Tongue (tissue), 2 donors: ENCODE data around the gene C9. TPM values are rescaled to one million over a fixed set of nuclear protein-coding genes. Genes with fewer than 3 reads are reported as not detected.
"Not testable (repeated sequence)": the region's sequence is repeated elsewhere in the genome, so short reads cannot be mapped to it uniquely, and the experiment has no call there.

Source experiments
- DNase-seq: peaks from one replicate; pipeline ENCODE4 v3.0.0-alpha.2; 2015
- total RNA-seq: library from RNA; depleted of rRNA; stranded (reverse); fragments of >200 nt; gene quantifications from one replicate; pipeline ENCODE4 v1.2.3, GENCODE V29; 2014

C9 gene
- not detected for total RNA-seq

DNA sequence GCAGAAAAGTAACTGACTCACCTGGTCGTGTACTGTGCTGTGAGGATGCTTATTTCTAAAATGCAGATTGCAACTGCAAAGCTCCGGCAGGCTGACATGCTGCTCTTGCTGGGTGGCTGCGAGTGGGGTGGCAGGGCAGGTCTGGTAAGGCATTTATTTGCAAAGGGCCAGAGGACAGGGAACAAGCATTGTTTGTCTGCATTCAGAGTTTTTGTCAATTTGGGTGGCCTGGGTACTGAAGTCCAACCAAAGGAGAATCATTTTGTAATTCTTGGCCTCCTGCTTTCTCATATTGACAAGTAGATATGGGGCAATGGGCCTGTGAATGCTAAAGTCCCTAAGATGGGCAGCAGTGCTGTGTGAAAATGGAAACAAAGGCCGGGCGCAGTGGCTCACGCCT lies at the start of gene C9:
TSS of gene C9 (minus strand) at position 129 of the 400 bp plus-strand sequence. CDS start at position 98, 31 bp downstream.
- DNase-seq = no peak

DNA sequence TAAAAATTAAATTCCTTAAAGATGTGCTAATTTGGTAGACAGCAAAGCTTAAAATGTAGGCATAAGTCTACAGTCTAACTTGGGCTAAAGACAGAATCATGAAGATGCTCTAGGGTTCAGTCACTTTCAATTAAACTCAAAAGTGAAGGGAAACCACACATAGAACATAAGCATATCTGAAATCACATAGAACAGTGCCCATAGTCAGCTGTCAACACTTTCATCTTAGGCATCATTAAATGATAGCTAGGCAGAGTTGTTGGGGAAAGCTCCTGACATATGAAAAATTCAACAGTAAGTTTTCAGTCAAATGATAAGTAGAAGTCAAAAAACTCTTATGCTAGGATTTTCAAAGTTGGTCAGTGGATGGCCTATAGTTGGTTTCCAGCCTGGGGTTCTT lies 49.5 kb upstream of the C9 start:
- DNase-seq = no peak

DNA sequence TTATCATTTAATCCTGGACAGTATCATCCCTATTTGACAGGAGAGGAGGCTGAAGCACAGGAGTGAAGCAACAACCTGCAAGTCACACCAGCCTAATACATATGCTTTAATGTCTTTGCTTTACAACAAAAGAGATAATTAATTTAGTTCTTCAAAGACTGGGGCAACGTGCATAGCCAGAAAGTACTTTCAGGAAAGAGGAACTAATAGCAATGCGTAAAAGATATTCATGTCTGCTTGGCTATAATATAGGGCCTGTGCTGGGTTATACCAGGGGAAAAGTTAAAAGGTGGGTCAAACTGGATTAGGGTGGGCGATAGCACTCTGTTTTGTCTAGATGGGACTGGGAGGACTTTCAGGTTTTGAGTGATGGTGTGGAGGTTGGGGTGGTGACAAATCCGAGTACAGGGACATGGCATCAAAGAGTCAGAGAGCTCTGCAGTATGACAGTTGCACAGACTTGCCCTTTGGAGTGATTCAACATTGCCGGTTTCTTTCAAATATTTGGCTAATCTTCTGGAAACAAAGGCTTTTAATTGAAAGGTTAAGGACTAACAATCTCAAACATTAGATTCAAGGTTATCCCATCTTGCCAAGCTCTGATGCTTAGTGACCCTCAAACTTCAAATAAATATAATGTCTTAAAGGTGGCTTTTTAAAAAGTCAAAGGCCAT lies 48.6 kb upstream of the C9 start:
- no peak for DNase-seq

DNA sequence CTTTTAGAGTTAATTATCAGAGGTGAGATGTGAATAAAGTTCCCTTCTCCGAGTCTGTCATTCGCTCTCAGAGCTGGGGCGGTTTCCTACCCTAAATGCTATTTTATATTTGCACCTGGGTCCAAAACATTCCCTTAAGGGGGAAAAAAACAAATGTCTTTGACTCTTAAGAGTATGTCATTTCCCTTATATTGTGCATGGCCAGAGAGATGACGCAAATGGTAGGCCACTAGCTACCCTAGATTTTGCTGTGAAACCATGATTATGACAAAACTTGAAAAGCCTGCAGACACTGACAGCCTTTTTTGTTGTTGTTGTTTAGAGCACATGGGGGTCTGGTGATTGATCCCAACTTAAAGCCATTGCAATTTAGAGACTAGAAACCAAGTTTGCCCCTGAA lies 47.7 kb upstream of the C9 start:
- DNase-seq = no peak

DNA sequence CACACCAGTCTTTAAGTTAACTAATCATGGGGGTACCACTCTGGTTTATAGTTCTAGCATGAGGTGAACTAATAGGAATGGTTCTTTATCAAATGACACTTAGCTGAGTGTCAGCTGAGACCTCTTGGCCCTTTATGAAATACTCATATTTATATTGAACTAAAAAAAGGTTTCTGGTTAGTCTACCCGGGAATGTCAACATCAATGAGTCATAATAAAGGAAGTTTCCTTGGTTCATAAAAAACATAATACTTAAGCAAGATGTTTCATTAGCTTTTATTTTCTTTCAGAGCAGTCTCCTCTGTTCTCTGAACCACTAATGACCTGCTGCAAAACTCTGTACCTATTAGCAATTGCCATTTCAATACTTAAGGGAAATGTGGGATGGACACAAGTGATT lies 46.8 kb upstream of the C9 start:
- DNase-seq = no peak

DNA sequence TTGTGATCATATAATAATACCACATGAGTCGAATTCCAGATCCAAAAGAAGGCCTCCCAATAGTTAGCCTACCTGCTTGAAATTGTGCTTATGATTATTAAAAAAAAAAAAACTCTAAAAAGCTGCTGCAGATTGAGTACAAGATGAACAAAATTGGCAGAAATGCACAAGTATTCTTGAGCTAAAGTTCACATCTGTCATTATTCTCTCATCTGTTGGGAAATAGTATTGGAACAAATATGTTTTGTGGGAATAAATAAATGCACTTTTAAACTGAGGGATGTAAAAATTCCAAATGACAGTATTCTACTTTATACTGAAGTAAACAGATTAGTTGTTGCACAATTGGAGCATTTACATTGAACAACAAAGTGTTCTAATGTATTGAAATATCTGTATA lies 44.7 kb upstream of the C9 start:
- DNase-seq = no peak

DNA sequence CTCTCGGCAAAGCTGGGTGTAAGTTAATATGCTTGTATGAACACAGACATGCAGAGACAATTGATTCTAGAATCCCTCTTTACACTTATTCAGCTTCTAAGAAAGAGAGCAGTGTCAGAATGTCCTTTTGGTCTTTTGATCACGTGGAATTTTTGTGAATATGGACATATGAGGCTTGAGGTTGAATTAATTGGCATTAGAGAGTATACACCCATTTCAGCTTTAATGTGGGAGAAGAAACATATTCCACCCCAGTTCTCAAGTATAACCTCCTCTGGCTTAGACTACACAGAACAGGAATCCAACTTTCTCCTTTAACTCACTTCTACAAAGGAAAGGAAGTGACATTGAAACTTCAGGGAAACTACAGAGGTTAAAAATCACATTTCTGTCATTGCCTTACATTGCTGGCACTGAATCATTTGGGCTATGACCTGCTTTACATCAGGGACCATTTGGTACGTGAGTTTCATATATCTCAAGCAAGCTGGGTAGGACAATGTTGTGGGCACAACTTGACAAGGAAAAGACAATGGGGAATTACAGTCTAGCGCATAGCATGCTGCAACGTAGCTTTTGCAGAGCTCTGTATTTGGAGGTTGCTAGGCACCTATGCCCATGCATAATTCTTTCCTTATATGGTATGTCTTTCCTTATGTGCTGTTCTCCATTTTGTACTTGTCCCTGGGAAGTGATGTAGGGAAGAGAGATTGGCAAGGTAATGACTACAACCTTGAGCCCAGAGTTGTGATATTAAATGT lies 41.0 kb upstream of the C9 start:
- DNase-seq = no peak

DNA sequence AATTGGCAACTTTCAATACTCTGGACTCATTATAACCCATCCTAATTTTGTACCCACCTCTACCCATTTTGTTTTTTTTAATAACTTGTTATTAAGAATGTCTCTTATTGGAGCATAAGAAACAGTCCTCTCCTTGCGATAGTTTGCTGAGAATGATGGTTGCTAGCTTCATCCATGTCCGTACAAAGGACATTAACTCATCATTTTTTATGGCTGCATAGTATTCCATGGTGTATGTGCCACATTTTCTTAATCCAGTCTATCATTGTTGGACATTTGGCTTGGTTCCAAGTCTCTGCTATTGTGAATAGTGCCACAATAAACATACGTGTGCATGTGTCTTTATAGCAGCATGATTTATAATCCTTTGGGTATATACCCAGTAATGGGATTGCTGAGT lies 39.5 kb upstream of the C9 start:
- not testable (repeated sequence) for DNase-seq

DNA sequence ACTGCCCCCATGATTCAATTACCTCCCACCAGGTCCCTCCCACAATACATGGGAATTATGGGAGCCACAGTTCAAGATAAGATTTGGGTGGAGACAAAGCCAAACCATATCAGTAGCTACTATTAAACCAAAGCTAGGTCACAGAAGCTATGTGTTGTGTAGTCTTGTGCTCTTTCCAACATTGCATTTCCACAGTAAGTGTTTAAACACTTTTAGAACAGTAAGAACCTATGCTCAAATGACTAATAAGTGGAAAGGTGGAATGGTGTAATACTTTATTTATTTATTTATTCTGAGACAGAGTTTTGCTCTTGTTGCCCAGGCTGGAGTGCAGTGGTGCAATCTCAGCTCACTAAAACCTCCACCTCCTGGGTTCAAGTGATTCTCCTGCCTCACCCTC lies 37.8 kb upstream of the C9 start:
- not testable (repeated sequence) for DNase-seq

DNA sequence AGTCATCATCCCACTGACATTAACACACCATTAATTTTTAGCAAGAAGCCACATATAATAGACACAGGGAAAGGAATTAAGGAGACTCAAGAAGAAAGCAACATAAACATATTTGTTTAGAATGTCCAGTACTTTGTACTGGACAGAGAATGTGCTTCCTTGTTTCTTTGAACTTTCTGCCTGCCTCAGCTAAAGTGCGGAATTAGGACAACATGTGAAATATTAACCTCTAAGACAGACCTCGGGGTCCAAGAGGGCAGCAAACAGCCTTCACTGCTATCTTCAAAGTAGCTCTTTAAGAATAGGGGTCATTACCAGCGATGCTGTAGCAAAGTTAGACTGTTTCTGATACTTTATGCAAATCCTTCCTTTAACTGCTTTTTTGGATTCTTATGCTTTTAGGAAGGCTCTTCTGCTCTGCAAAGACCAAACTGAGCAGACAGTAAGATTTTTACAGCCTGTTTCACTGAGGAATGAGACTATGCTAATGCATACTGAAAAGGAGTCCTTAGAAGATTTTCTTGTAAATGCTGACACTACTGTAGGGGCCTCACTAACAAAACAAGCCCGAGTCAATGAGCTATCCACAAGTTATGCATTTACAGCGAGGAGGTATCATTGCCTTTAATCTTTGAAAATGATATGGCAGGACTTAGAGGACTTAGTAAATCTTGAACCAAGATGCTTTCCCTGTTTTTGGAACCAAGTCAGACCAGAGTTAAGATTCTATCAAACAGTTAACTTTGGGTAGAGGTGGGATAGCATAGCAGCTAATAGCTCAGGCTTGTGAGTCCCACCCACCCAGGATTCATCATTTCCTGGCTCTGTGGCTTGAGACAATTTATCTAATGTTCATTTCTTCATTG lies 36.7 kb upstream of the C9 start:
- no peak for DNase-seq

DNA sequence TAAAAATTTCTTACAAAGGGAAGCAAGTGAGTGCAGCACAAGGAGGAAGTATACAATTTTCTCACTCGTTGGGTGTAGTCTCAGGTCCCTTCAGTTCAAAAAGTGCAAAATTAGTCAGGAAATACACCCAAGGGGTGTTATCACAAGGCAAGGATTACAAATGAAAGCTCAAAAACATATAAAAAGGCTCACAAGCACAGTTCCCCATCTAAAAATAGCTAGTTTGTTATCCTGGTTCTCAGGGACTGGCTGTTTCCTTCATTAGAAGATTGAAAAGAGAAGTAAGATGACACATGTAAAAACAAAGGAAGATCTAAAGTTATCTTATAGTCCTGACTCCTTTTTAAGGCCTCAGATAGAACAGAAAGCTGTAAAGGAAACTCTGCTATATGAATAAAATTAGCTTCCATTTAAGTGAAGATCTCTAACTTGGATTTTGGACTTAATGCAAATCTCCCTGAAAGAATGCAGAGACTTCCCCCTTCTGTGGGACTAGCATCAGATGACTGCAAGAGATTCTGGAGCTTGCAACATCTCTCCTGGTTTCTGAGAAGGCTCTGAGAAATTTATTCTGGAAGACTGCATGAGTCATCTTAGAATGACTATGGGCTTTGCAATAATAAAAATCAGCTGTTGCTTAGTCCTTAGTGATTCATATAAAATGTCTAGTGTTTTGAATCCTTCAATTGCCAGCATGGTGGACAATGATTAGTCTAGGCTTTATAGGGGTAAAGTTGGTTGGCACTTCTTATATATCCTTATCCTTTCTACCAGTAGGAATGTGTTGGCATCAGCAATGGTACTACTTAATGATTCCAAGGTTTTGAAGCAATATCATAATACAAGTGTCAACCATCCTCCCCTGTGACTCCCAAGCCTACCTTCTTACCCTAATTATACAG lies 35.1 kb upstream of the C9 start:
- DNase-seq = no peak

DNA sequence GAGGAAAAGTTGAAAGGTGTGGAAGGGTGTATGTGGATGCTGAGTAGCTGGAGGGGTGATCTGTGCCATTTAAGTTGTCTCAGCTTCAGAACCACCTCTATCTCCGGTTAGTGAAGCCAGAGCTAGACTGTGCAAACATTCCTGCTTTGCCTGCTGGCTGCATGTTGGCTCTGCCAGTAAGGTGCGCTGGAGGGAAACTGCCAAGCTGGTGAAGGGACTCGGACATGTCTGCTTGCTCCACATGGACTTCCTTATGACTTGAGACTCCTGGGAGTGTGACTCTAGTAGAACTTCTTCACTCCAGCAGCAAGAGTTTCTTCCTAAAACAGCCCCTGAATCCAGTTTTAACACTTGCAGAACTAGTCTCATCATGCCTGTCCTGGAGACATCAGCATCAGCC lies 32.5 kb upstream of the C9 start:
- no peak for DNase-seq

DNA sequence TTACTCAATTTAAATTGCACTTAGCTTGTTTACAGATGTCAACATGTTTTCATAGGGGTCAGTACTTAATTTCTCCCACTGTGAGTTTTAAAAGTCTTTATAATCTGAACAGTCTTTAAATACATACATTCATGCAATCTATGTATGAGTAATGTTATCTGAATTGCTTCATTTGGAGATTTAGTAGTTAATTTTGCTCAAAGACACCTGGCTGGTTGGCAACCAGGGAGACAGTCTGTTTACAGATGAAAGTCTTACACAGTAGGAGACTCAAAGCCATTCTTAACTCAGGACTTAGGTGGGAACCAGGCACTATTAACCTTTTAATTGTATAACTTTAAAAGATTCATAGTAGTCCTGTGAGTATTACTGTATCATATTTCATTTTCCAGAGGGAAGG lies 31.2 kb upstream of the C9 start:
- no peak for DNase-seq

DNA sequence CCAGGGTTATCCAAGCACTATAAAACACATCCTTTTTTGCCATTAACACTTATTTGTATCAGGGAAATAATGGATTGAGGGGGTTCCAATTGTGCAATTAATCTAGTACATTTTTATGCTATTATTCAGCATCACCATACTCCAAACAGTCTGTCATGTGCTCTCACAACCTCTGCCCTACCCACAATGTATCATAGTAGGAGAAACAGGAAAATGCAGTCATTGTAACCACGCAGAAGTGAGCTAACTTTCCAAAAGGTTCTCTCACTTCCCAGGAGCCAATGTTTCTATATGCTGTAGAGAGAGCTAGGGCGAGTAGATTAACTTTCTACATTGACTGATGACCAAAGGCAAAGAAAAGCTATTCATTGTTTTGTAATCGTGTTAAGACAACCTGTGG lies 30.7 kb upstream of the C9 start:
- DNase-seq = no peak

DNA sequence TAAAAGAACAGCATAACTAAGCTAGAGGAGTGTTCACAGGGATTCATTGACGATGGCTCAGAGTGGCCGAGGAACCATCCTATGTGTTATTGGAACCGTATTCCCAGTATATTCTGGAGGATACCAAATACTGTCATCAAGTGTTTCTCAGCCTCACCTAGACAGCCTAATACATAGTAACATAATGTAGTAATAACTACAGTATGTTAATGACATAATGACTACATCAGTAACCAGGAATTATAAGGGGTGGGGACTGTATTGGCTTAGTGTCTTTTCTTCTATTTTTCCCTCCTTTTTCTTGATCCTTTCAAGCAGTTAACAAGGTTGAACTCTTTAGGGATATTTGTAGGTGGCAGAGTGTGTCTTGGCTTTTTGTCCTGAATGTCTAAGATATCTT lies 26.6 kb upstream of the C9 start:
- DNase-seq = no peak

DNA sequence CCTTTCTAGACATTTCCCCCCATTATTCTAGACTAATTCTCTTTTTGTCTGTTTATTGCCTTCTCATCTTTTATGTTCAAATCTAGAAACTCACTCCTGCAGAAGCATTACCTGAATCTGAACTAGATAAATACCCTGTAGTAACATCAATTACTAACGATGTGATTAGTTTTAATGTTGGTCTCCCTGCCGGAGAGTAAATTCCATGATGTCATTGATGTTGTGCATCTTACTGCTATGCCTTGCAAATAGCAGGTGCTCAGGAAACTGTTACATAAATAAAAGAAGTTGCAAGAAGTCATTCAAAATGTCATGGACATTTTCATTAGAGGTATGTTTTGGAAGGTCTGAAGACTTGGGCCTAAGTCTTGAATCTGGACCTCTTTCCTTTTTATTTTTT lies 23.0 kb upstream of the C9 start:
- no peak for DNase-seq

DNA sequence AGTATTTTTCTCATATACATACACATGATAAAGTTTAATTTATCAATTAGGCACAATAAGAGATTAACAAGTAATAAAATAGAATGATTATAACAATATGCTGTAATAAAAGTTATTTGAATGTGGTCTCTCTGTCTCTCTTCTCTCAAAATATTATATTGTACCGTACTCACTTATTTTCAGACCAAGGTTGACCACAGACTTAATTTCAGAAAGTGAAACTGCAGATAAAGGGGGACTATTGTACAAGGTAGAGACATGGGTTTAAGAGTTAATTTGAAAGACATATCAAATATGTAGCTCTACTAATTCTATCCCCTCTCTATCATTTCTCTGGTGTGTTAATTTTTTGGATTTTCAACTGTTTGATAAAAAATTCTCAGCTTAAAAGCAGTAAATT lies 20.0 kb upstream of the C9 start:
- DNase-seq = no peak

DNA sequence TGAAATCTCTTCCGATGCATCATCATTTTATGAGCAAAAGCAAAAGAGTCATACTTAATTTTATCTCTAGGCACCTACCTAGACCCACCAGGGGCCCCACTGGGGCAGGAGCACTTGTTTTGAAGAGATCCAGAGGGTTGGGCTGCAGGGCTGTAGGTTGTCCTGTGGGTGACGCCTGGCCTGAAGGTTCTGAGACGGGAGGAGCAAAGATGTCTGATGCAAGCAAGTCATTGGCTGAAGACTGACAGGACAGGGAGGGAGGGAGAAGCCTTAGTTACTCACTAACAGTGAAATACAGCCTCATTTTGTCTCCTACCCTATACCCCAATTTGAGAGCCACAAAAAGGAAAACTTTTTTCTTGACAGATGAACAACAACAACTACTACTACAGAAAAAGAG lies 17.1 kb upstream of the C9 start:
- no peak for DNase-seq

DNA sequence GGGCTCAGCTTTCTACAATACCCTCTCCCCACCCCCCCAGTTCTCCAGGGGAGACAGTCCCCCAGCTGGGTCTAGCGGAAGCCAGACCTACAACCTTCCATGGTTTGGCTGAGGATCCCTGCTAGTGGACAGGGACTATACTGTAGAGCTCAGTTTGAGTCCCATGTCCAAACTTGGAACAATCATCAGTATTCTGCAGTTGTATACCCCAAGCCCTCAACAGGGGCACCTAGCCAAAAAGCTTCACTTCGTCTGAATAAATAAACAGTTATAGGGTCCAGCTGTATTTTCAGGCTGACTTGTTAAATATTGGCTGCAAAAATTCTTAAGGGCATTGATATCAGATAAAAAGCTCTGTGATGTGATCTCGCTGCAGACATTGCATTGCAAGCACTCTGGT lies 15.4 kb upstream of the C9 start:
- peak; percentile 66 for DNase-seq

DNA sequence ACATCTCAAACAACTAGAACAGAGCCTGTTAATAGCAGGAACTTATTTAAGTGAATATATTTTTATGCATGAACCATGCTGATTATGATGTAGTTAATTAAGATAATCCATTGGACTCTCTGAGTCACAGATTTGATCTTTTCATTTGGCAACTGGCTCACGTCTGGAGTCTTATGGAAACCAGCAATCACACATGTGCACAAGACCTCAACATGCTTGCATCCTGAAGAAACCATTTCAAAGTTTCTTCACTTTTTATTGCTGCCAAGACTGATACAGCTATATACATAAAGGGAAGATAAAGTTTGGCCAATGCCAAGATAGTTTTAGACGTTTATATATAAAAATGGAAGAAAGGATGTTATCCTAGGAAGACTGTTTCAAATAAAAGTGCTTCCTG lies 13.3 kb upstream of the C9 start:
- DNase-seq = no peak

DNA sequence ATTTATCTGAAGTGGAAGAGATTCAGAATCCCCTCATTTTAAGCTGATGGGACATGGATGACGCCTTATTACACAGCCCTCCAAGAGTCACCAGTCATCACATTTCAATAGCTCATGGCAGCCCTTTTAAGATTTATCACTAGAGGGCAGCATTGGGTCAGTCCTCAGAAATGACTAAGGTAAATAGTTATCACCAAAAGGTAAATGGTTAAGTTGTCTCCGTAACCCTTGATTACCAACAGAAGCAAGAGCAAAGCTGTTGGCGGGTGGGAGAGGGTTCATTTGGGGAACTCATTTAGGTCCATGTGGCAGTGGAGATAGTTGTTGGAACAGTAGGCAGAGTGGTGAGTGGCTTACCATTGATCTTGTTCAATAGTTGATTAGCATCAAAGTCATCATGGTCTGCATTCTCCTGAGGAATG lies 12.0 kb upstream of the C9 start:
- DNase-seq = peak; percentile 79

DNA sequence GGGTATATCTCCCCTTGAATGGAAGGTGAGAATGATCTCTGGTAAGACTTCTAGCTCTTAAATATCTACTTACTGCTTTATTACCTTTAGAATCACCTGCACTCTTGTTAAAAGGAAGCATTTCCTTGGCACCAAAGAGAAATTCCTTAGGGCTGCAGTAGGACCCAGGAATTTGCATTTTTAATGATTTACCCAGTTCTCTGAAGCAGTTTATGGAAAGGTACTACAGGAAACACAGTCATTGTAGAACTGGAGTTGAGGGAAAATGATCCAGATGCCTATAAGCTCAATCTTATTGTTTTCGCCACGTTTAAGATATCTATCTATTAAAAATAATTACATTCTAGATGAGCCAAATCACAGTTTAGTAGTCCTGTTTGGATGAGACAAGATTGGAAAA lies 9.5 kb upstream of the C9 start:
- DNase-seq = no peak

DNA sequence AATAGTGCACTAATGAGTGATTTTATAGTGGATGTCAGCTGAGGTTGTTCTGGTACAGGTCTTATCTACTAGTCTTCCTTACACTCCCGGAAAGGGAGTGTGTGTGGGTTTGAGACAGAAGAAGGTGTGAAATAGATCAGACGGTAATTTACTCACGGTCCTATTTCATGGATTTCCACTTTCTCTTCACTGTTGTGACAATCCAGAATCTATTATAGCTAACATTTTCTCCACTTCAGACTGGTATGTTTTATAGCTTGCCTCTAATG lies 7.0 kb upstream of the C9 start:
- no peak for DNase-seq
